Activated CD4-positive, alpha-beta T cell treated with anti-CD3 and anti-CD28 coated beads for 36 hours (primary cell): ENCODE measurements around the gene CTCFL. TPM values are rescaled to one million over a fixed set of nuclear protein-coding genes. Genes with fewer than 3 reads are reported as not detected.
A peak's percentile ranks its signal among the peaks of the same experiment; 100 is the strongest.
"Not testable (repeated sequence)": the region's sequence is repeated elsewhere in the genome, so short reads cannot be mapped to it uniquely, and the experiment has no call there.

ENCODE experiments used
- ATAC-seq: fragments of 200-7000 bp; cut with Tn5 transposase; one replicate; pipeline ENCODE4 v1.10.0; 2021; ENCODE audit warnings: mild to moderate bottlenecking, moderate library complexity
- CTCF ChIA-PET: fragments of 350-600 bp; sonication (Branson Sonifier 250); formaldehyde crosslinking; loops from one replicate; lab custom pipeline; 2021; ENCODE audit warnings: antibody characterized with exemption; lab: Charles Lee
- POLR2A ChIA-PET: fragments of 350-600 bp; sonication (Branson Sonifier 250); formaldehyde crosslinking; loops from one replicate; lab custom pipeline; 2021; ENCODE audit warnings: antibody characterized with exemption, inconsistent platforms; lab: Charles Lee
- DNase-seq: peaks from one replicate; pipeline ENCODE4 v3.0.0-alpha.2; 2020
- H3K27ac Mint-ChIP-seq: one replicate; pipeline ENCODE4 v1.8.0; 2021; ENCODE audit warnings: mixed read lengths
- H3K27me3 Mint-ChIP-seq: one replicate; pipeline ENCODE4 v1.8.0; 2021; ENCODE audit warnings: mixed read lengths
- H3K36me3 Mint-ChIP-seq: one replicate; pipeline ENCODE4 v1.8.0; 2021; ENCODE audit warnings: low read depth, mixed read lengths
- H3K4me1 Mint-ChIP-seq: one replicate; pipeline ENCODE4 v1.8.0; 2021; ENCODE audit warnings: mixed read lengths
- H3K4me3 Mint-ChIP-seq: one replicate; pipeline ENCODE4 v1.8.0; 2021; ENCODE audit warnings: mild to moderate bottlenecking, moderate library complexity, mixed read lengths
- H3K9me3 Mint-ChIP-seq: one replicate; pipeline ENCODE4 v1.8.0; 2021; ENCODE audit warnings: low read depth, mixed read lengths
- intact Hi-C, 2 experiments: fragments of 100-400 bp; cut with DNase I in 1 of 2; cut with micrococcal nuclease in 1 of 2; formaldehyde crosslinking; loops; one replicate each; pipeline versions ENCODE4 v1.14.2 to v1.15.1; 2022 to 2024; cut with DNase I, micrococcal nuclease
- total RNA-seq, 2 experiments: library from RNA; stranded (reverse); gene quantifications; one replicate each; pipeline ENCODE4 v1.2.3, GENCODE V29; 2021

The CTCFL gene
- total RNA-seq, 2 experiments from 2014 or later, result not detected

- H3K4me1 Mint-ChIP-seq, intact Hi-C loops, H3K27ac Mint-ChIP-seq, H3K4me3 Mint-ChIP-seq, H3K9me3 Mint-ChIP-seq, H3K27me3 Mint-ChIP-seq, POLR2A ChIA-PET, H3K36me3 Mint-ChIP-seq, ATAC-seq, DNase-seq: not testable (repeated sequence)
- CTCF ChIA-PET, result interaction anchor here (1.3 to 2.8 kb wide), 2 partner anchors 10 to 109 kb away, joined by 3 to 8 read pairs; no protein-coding TSS in a partner anchor
Observed at GRCh38 chr20:57488277-57488676, 36.7 kb downstream of the CTCFL start.

GRCh38 chr20:57485770-57486169 is 39.2 kb downstream of the CTCFL start:
- Mint-ChIP-seq H3K36me3 (no peaks in the 10 kb centered on the region), H3K27me3 (peaks cover 2% of the 10 kb centered on the region), H3K4me1 (peaks cover 8% of the 10 kb centered on the region), H3K9me3 (no peaks in the 10 kb centered on the region), H3K27ac (no peak overlapping the region), H3K4me3 (no peak overlapping the region)
- ATAC-seq (no peak), DNase-seq (no peak)
- POLR2A ChIA-PET, result no interaction called here
- CTCF ChIA-PET, result no interaction called here
- intact Hi-C loops, result no loop called here

GRCh38 chr20:57484772-57485171 is 40.2 kb downstream of the CTCFL start:
- Mint-ChIP-seq H3K9me3 (no peaks in the 10 kb centered on the region), H3K27ac (no peak overlapping the region), H3K4me3 (no peak overlapping the region), H3K36me3 (no peaks in the 10 kb centered on the region), H3K4me1 (peaks cover 12% of the 10 kb centered on the region), H3K27me3 (peaks cover 2% of the 10 kb centered on the region)
- ATAC-seq (no peak), DNase-seq (no peak)
- intact Hi-C loops, result no loop called here
- CTCF ChIA-PET, result interaction anchor here (0.6 kb wide), 1 partner anchor 13 kb away, joined by 3 read pairs; no protein-coding TSS in a partner anchor
- POLR2A ChIA-PET, result no interaction called here

- CTCF ChIA-PET, result interaction anchor here (1.2 kb wide), 1 partner anchor 602 kb away, joined by 3 read pairs; no protein-coding TSS in a partner anchor
- no peaks in the 10 kb centered on the region for H3K36me3 Mint-ChIP-seq
- intact Hi-C loops, result no loop called here
- ATAC-seq (no peak), DNase-seq (no peak)
- POLR2A ChIA-PET, result no interaction called here
- no peaks in the 10 kb centered on the region for H3K9me3 Mint-ChIP-seq
- no peak overlapping the region for H3K4me3 Mint-ChIP-seq
- H3K27ac Mint-ChIP-seq, result no peak overlapping the region
- H3K27me3 Mint-ChIP-seq, result peaks cover 2% of the 10 kb centered on the region
- peaks cover 12% of the 10 kb centered on the region for H3K4me1 Mint-ChIP-seq
Observed at GRCh38 chr20:57483287-57484050, 41.5 kb downstream of the CTCFL start.

GRCh38 chr20:57482796-57483195 is 42.1 kb downstream of the CTCFL start:
- DNase-seq (no peak), ATAC-seq (no peak)
- no peak overlapping the region for H3K27ac Mint-ChIP-seq
- H3K4me3 Mint-ChIP-seq, result no peak overlapping the region
- H3K4me1 Mint-ChIP-seq, result peaks cover 12% of the 10 kb centered on the region
- ChIA-PET POLR2A (no interaction called here), CTCF (interaction anchor here (0.8 to 1.5 kb wide), 3 partner anchors 16 to 603 kb away, joined by 3 to 4 read pairs (median 3); no protein-coding TSS in a partner anchor)
- intact Hi-C loops, result no loop called here
- peaks cover 2% of the 10 kb centered on the region for H3K27me3 Mint-ChIP-seq
- H3K9me3 Mint-ChIP-seq, result no peaks in the 10 kb centered on the region
- H3K36me3 Mint-ChIP-seq, result no peaks in the 10 kb centered on the region

GRCh38 chr20:57482148-57482547 is 42.8 kb downstream of the CTCFL start:
- H3K9me3 Mint-ChIP-seq, result no peaks in the 10 kb centered on the region
- no peak for ATAC-seq
- H3K4me3 Mint-ChIP-seq, result no peak overlapping the region
- intact Hi-C loops, result no loop called here
- no peak for DNase-seq
- CTCF ChIA-PET, result interaction anchor here (0.8 to 1.5 kb wide), 2 partner anchors 17 to 79 kb away, joined by 3 to 4 read pairs; no protein-coding TSS in a partner anchor
- peaks cover 12% of the 10 kb centered on the region for H3K4me1 Mint-ChIP-seq
- no peaks in the 10 kb centered on the region for H3K27me3 Mint-ChIP-seq
- H3K36me3 Mint-ChIP-seq, result no peaks in the 10 kb centered on the region
- no peak overlapping the region for H3K27ac Mint-ChIP-seq
- POLR2A ChIA-PET, result no interaction called here

GRCh38 chr20:57481281-57481711 is 43.6 kb downstream of the CTCFL start:
- peak; percentile 53 for ATAC-seq
- ChIA-PET CTCF (interaction anchor here (1.5 kb wide), 1 partner anchor 17 kb away, joined by 4 read pairs; no protein-coding TSS in a partner anchor), POLR2A (no interaction called here)
- no peaks in the 10 kb centered on the region for H3K36me3 Mint-ChIP-seq
- no peaks in the 10 kb centered on the region for H3K27me3 Mint-ChIP-seq
- DNase-seq, result peak; percentile 18
- H3K4me3 Mint-ChIP-seq, result no peak overlapping the region
- intact Hi-C loops, result no loop called here
- no peaks in the 10 kb centered on the region for H3K9me3 Mint-ChIP-seq
- H3K4me1 Mint-ChIP-seq, result peaks cover 12% of the 10 kb centered on the region
- peak overlapping the region; percentile 31 for H3K27ac Mint-ChIP-seq

- H3K36me3 Mint-ChIP-seq, result no peaks in the 10 kb centered on the region
- DNase-seq, result peak; percentile 29
- ChIA-PET POLR2A (no interaction called here), CTCF (no interaction called here)
- H3K27me3 Mint-ChIP-seq, result no peaks in the 10 kb centered on the region
- H3K4me3 Mint-ChIP-seq, result no peak overlapping the region
- intact Hi-C loops, result no loop called here
- peak; percentile 39 for ATAC-seq
- H3K4me1 Mint-ChIP-seq, result peaks cover 16% of the 10 kb centered on the region
- H3K9me3 Mint-ChIP-seq, result no peaks in the 10 kb centered on the region
- H3K27ac Mint-ChIP-seq, result peak overlapping the region; percentile 31
Observed at GRCh38 chr20:57480444-57481160, 44.3 kb downstream of the CTCFL start.

- H3K36me3 Mint-ChIP-seq, result no peaks in the 10 kb centered on the region
- H3K4me3 Mint-ChIP-seq, result no peak overlapping the region
- ChIA-PET CTCF (interaction anchor here (1.0 kb wide), 1 partner anchor 19 kb away, joined by 4 read pairs; no protein-coding TSS in a partner anchor), POLR2A (no interaction called here)
- intact Hi-C loops, result loop anchor here in 1 of 2 experiments (5.0 kb wide), 1 partner anchor 37 kb away; no protein-coding TSS in a partner anchor
- H3K9me3 Mint-ChIP-seq, result no peaks in the 10 kb centered on the region
- H3K27me3 Mint-ChIP-seq, result no peaks in the 10 kb centered on the region
- H3K27ac Mint-ChIP-seq, result peak overlapping the region; percentile 38
- DNase-seq (no peak), ATAC-seq (no peak)
- peaks cover 17% of the 10 kb centered on the region for H3K4me1 Mint-ChIP-seq
Observed at GRCh38 chr20:57479196-57479595, 45.7 kb downstream of the CTCFL start.

- no peak overlapping the region for H3K4me3 Mint-ChIP-seq
- peaks cover 23% of the 10 kb centered on the region for H3K4me1 Mint-ChIP-seq
- no peaks in the 10 kb centered on the region for H3K9me3 Mint-ChIP-seq
- ChIA-PET POLR2A (no interaction called here), CTCF (interaction anchor here (0.6 to 1.0 kb wide), 3 partner anchors 20 to 131 kb away, joined by 3 read pairs; no protein-coding TSS in a partner anchor)
- no peak for DNase-seq
- H3K27ac Mint-ChIP-seq, result no peak overlapping the region
- intact Hi-C loops, result loop anchor here in 1 of 2 experiments (5.0 kb wide), 1 partner anchor 36 kb away; no protein-coding TSS in a partner anchor
- no peaks in the 10 kb centered on the region for H3K27me3 Mint-ChIP-seq
- ATAC-seq, result no peak
- no peaks in the 10 kb centered on the region for H3K36me3 Mint-ChIP-seq
Observed at GRCh38 chr20:57478176-57478575, 46.8 kb downstream of the CTCFL start.
